ENCODE results near the gene PKLR. TPM values are rescaled to one million over a fixed set of nuclear protein-coding genes. Genes with fewer than 3 reads are reported as not detected.
A peak's percentile ranks its signal among the peaks of the same experiment; 100 is the strongest.
"Not testable (repeated sequence)": the region's sequence is repeated elsewhere in the genome, so short reads cannot be mapped to it uniquely, and the experiment has no call there.

The PKLR gene
- polyA plus RNA-seq, 1 donor, result 0.09 TPM

- peak; percentile 67 for DNase-seq (ENCODE audit: low read depth)
These were observed 45.8 kb downstream of the PKLR start, which contains the start of gene ENTREP3 for GRCh38 chr1:155255243-155256007. Gene ENTREP3 (minus strand): TSS chr1:155255483. CDS start chr1:155254877, 606 bp downstream.

- no peak for DNase-seq (ENCODE audit: low read depth)
These were observed 46.5 kb downstream of the PKLR start for GRCh38 chr1:155254714-155255242.

- no peak for DNase-seq (ENCODE audit: low read depth)
These were observed 47.0 kb downstream of the PKLR start for GRCh38 chr1:155254228-155254713.

GRCh38 chr1:155253797-155254196 is 47.4 kb downstream of the PKLR start:
- no peak for DNase-seq (ENCODE audit: low read depth)

- no peak for DNase-seq (ENCODE audit: low read depth)
These were observed 48.0 kb downstream of the PKLR start for GRCh38 chr1:155253208-155253607.

DNA sequence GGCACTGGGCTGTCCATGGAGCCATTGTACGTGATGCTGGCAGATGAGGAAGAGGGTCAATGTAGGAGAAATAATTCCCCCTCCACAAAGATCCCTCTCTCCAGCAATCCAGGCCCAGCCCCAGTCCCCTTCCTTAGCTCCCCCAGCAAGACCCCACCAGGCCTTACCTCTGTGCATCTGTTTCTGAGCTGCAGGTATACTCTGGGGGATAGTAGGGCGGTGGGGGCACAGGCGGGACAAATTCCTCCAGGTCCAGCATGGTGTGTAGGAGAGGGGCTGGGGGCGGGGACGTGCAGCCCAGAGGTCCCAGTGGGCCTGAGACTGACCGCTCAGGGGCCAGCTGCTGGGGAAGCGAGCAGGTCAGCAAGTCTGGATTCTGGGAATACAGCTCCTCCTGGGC is 49.7 kb downstream of the PKLR start:
- no peak for DNase-seq (ENCODE audit: low read depth)

DNA sequence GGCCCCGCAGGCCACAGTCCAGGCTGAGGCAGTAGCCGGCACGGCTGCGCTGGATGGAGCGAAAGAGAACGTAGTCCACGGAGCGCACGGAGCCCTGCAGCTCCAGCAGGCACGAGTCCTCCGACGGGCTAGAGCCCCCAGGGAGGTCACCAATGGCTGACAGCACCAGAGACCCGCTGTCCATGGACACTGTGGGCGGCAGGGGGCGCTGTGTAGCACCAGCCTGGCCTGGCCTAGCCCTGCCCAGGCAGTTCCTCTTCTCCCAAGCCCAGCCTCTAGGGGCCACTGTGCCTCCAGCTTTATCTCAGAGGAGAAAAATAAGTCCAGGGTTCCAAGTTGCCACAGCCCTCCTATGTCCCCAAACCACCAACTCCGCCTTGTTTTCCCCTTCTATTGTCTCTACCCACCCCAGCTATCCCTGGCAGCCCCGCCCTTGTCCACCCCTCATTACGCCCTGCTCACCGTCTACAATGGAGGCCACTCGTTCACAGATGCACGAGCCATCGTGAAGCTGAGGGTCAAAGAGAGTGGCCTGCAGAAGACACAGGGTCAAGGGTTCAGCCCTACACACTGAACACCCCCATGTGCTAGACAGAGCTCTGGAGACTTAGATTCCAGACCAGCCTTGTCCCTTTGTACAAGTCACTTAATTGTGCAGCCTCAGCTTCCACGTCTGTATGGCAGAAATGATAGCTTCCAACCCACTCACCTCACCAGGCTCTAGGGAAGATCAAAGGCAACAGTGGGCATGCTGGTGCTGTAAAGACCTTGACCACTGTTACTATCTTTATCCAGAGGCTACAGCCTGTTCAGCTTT is 50.4 kb downstream of the PKLR start:
- DNase-seq (ENCODE audit: low read depth), result peak; percentile 53

- DNase-seq (ENCODE audit: low read depth), result no peak
These were observed 51.0 kb downstream of the PKLR start for GRCh38 chr1:155250246-155250632.

DNA sequence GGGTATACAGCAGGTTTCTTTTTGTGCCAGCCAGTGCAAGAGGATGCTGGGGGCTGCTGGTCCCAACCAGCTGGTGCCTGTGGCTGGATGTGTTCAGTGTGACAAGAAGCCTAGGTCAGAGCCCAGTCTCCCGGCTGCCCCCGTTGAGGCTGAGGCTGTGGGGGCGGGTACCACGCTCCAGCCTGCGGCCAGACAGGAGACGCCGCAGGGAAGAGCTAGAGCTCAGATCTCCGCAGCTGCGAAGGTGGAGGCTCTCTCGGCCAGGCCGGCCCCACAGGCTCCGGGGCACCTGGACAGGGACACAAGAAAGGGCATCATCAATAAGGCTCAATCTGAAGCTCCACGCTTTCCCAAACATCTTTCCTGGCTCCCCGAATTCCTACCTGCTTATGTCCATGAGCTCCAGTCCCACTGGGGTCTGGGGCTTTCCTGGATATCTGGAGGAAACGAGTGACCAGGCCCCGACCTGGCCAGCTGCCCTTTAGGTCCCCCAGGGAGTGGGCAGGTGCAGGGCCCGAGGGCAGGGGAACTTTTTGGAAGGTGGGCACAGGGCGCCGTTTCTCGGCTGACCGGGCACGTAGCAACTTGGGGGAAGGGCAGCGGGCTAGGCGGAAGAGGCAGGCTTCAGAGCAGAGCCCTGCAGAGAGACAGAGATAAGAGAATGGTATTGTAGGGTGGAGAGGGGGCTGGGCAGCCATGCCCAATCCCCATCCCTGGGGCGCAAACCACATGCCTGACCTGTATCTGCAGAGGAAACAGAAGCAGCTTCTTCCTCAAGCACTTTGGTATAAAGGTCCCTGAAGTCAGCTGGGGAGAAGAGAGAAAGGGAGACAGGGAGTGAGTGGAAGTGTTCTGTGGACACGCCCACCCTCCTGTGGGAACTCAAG is 53.3 kb downstream of the PKLR start:
- no peak for DNase-seq (ENCODE audit: low read depth)

GRCh38 chr1:155246796-155247195 is 54.4 kb downstream of the PKLR start:
- not testable (repeated sequence) for DNase-seq (ENCODE audit: low read depth)

- DNase-seq (ENCODE audit: low read depth), result no peak
These were observed 56.1 kb downstream of the PKLR start for GRCh38 chr1:155245163-155245524.

DNA sequence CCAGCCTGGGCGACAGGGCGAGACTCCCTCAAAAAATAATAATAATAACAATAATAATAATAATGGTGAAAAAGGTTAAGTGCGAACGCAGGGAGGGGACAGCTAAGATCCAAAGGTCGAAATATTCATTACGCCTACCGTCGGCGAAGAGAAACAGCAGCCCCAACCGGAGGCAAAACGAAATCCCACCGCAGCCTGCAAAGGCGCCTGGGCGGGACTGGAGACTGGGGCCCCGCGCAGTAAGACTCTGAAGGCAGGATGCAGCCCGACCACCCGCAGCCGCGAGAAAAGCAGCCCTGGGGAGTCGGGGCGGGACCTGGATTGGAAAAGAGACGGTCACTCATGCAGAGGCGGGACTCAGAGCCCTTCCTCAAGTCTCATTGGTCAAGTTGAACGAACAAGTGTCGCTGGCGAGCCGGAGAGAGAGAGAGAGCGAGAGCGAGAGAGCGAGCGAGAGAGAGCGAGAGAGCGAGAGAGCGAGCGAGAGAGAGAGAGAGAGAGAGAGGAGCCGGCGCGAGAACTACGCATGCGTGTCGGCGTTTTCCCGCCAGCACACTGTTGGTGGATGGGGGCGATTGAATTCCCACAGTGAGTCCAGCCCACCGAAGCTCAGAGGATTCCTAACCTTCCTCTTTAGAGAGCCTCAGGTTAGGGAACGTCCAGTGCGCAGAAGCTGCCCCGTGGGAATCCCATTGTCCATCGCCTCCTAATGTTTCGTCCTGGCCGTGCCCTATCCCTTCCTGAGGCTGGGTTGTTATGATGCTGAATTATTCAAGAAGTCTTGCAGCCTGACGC is 56.7 kb downstream of the PKLR start:
- peak; percentile 98 for DNase-seq (ENCODE audit: low read depth)

GRCh38 chr1:155242805-155243358 is 58.4 kb downstream of the PKLR start:
- no peak for DNase-seq (ENCODE audit: low read depth)

- no peak for DNase-seq (ENCODE audit: low read depth)
These were observed 59.4 kb downstream of the PKLR start for GRCh38 chr1:155241841-155242264.

GRCh38 chr1:155241069-155241679 is 60.1 kb downstream of the PKLR start:
- DNase-seq (ENCODE audit: low read depth), result no peak

Other genes starting within 250 kb of the PKLR start
- gene EFNA4, start 237.7 kb downstream of the PKLR start, polyA plus RNA-seq (ENCODE audit: insufficient read length), result 6.5 TPM
- gene EFNA3, start 222.6 kb downstream of the PKLR start, polyA plus RNA-seq (ENCODE audit: insufficient read length), result 2.1 TPM
- gene EFNA1, start 173.6 kb downstream of the PKLR start, polyA plus RNA-seq (ENCODE audit: insufficient read length), result 20.6 TPM
- gene SLC50A1, start 165.6 kb downstream of the PKLR start, polyA plus RNA-seq (ENCODE audit: insufficient read length), result 18.6 TPM
- 23.9 TPM for gene DPM3, start 160.9 kb downstream of the PKLR start, polyA plus RNA-seq (ENCODE audit: insufficient read length)
- gene KRTCAP2, start 128.1 kb downstream of the PKLR start, polyA plus RNA-seq (ENCODE audit: insufficient read length), result 85.3 TPM
- gene TRIM46, start 127.6 kb downstream of the PKLR start, polyA plus RNA-seq (ENCODE audit: insufficient read length), result 0.46 TPM
- gene THBS3, start 93.5 kb downstream of the PKLR start, polyA plus RNA-seq (ENCODE audit: insufficient read length), result 63.0 TPM
- gene MTX1, start 92.7 kb downstream of the PKLR start, polyA plus RNA-seq (ENCODE audit: insufficient read length), result 16.9 TPM
- 16.3 TPM for gene ENTREP3, start 46.0 kb downstream of the PKLR start, polyA plus RNA-seq (ENCODE audit: insufficient read length)
- gene SCAMP3, start 39.1 kb downstream of the PKLR start, polyA plus RNA-seq (ENCODE audit: insufficient read length), result 44.4 TPM
- gene CLK2, start 27.9 kb downstream of the PKLR start, polyA plus RNA-seq (ENCODE audit: insufficient read length), result 37.0 TPM
- gene HCN3, start 24.0 kb downstream of the PKLR start, polyA plus RNA-seq (ENCODE audit: insufficient read length), result 4.3 TPM
- 115 TPM for gene FDPS, start 7.4 kb upstream of the PKLR start, polyA plus RNA-seq (ENCODE audit: insufficient read length)
- 27.9 TPM for gene RUSC1, start 19.5 kb upstream of the PKLR start, polyA plus RNA-seq (ENCODE audit: insufficient read length)